ENCODE measurements around the gene MILR1.

The MILR1 gene

DNA sequence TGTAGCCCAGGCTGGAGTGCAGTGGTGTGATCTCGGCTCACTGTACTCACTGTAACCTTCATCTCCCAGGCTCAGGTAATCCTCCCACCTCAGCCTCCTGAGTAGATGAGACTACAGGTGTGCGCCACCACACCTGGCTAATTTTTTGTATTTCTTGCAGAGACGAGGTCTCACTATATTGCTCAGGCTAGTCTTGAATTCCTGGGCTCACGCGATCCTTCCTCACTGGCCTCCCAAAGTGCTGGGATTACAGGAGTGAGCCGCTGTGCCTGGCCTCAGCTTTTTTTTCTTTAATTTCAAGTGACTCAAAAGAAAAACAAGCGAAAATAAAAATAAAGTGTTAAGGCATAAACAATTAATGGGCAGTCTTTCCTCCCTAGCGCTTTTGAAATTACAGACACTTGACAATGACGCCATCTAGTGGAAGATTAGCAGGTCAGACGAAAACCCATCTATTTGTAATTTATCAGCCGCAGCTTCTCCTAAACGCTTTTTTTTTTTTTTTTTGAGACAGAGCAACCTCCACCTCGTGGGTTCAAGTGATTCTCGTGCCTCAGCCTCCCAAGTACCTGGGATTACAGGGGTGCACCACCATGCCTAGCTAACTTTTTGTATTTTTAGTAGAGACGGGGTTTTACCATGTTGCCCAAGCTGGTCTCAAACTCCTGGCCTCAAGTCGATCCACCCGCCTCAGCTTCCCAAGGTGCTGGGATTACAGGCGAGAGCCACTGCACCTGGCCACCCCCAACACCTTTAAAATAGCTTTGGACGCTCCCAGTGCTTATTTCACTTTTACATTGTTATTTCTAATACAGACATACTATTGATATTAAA is 30.2 kb upstream of the MILR1 start:
- TF ChIP-seq FOXP2 (optimal IDR thresholded peaks at IDR 0.05; ENCODE audit: borderline replicate concordance, extremely low read depth, extremely low read length, insufficient read depth) = no peak
- TF ChIP-seq, protein P1, sequence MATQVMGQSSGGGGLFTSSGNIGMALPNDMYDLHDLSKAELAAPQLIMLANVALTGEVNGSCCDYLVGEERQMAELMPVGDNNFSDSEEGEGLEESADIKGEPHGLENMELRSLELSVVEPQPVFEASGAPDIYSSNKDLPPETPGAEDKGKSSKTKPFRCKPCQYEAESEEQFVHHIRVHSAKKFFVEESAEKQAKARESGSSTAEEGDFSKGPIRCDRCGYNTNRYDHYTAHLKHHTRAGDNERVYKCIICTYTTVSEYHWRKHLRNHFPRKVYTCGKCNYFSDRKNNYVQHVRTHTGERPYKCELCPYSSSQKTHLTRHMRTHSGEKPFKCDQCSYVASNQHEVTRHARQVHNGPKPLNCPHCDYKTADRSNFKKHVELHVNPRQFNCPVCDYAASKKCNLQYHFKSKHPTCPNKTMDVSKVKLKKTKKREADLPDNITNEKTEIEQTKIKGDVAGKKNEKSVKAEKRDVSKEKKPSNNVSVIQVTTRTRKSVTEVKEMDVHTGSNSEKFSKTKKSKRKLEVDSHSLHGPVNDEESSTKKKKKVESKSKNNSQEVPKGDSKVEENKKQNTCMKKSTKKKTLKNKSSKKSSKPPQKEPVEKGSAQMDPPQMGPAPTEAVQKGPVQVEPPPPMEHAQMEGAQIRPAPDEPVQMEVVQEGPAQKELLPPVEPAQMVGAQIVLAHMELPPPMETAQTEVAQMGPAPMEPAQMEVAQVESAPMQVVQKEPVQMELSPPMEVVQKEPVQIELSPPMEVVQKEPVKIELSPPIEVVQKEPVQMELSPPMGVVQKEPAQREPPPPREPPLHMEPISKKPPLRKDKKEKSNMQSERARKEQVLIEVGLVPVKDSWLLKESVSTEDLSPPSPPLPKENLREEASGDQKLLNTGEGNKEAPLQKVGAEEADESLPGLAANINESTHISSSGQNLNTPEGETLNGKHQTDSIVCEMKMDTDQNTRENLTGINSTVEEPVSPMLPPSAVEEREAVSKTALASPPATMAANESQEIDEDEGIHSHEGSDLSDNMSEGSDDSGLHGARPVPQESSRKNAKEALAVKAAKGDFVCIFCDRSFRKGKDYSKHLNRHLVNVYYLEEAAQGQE (IDR thresholded peaks at IDR 0.05; ENCODE audit: insufficient read depth in 1 of 2, low read depth in 2 of 2, low read length in 2 of 2) = no peak
- no peak for TF ChIP-seq POLR2AphosphoS5 (IDR thresholded peaks at IDR 0.05; ENCODE audit: low read depth, low read length)
- no peak for TF ChIP-seq SIN3A (IDR thresholded peaks at IDR 0.05; ENCODE audit: borderline replicate concordance, insufficient read depth, low read length)
- TF ChIP-seq TAF1 (IDR thresholded peaks at IDR 0.05; ENCODE audit: borderline replicate concordance, insufficient read depth, low read length) = no peak

DNA sequence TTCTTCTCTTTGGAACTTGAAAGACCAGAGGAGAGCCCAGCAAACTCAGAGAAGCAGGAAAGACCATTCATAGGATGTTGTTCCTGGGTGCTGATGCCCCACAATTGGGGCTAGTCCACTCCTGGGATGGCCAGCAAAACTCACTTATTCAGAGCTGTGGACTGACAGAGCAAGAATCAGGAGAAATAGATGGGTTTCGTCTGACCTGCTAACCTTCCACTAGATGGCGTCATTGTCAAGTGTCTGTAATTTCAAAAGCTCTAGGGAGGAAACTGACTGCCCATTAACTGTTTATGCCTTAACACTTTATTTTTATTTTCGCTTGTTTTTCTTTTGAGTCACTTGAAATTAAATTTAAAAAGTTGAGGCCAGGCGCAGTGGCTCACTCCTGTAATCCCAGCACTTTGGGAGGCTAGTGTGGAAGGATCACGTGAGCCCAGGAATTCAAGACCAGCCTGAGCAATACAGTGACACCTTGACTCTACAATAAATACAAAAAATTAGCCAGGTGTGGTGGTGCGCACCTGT is 28.7 kb upstream of the MILR1 start:
- TF ChIP-seq, protein P1 (IDR thresholded peaks at IDR 0.05; ENCODE audit: insufficient read depth in 1 of 2, low read depth in 2 of 2, low read length in 2 of 2) = no peak

DNA sequence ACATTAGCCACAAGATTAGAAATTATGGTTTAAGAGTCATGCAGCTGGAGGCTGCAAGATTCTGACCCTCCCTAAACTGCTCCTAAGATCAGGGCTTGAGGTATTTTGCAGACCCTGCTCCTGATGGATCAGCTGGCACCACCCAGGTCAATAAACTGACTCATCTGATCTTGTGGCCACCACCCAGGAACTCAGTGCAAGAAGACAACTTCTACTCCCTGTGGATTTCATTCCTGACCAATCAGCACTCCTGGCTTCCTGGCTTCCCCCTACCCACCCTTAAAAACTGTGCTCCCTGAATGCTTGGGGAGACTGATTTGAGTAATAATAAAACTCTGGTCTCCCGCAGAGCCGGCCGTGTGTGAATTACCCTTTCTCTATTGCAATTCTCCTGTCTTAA is 25.0 kb upstream of the MILR1 start:
- TF ChIP-seq POLR2AphosphoS5 (IDR thresholded peaks at IDR 0.05; ENCODE audit: low read depth, low read length) (no peak), SIN3A (IDR thresholded peaks at IDR 0.05; ENCODE audit: borderline replicate concordance, insufficient read depth, low read length) (no peak), FOXP2 (optimal IDR thresholded peaks at IDR 0.05; ENCODE audit: borderline replicate concordance, extremely low read depth, extremely low read length, insufficient read depth) (no peak), TAF1 (IDR thresholded peaks at IDR 0.05; ENCODE audit: borderline replicate concordance, insufficient read depth, low read length) (no peak)
- TF ChIP-seq, protein P1 (IDR thresholded peaks at IDR 0.05; ENCODE audit: insufficient read depth in 1 of 2, low read depth in 2 of 2, low read length in 2 of 2) = no peak

DNA sequence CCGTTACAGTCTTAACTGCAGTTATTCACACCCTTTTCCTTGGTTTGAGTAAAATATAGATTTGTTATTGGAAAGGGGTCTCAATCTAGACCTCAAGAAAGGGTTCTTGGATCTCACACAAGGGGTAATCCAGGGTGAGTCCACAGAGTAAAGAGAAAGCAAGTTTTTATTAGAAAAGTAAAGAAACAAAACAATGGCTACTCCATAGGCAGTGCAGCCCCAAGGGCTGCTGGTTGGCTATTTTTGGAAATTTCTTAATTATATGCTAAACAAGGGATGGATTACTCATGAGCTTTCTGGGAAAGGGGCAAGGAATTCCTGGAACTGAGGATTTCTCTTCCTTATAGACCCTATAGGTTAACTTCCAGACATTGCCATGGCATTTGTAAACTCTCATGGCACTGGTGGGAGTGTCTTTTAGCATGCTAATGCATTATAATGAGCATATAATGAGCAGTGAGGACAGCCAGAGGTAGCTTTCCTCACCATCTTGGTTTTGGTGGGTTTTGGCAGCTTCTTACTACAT is 24.5 kb upstream of the MILR1 start:
- no peak for TF ChIP-seq TAF1 (IDR thresholded peaks at IDR 0.05; ENCODE audit: borderline replicate concordance, insufficient read depth, low read length)
- TF ChIP-seq POLR2AphosphoS5 (IDR thresholded peaks at IDR 0.05; ENCODE audit: low read depth, low read length) = no peak
- no peak for TF ChIP-seq FOXP2 (optimal IDR thresholded peaks at IDR 0.05; ENCODE audit: borderline replicate concordance, extremely low read depth, extremely low read length, insufficient read depth)
- TF ChIP-seq, protein P1 (IDR thresholded peaks at IDR 0.05; ENCODE audit: insufficient read depth in 1 of 2, low read depth in 2 of 2, low read length in 2 of 2) = no peak
- TF ChIP-seq SIN3A (IDR thresholded peaks at IDR 0.05; ENCODE audit: borderline replicate concordance, insufficient read depth, low read length) = no peak
